Gastroesophageal sphincter (tissue), 3 donors: ENCODE measurements around the gene GALNT9.
"Not testable (repeated sequence)": the region's sequence is repeated elsewhere in the genome, so short reads cannot be mapped to it uniquely, and the experiment has no call there.

Experiments used
- CTCF ChIP-seq, 4 experiments: fragments of 200-600 bp in 2 of 4; fragments of 450-650 bp in 2 of 4; sonication (generic) in 1 of 4; IDR thresholded peaks; one replicate each; pipeline ENCODE4 v1.5.1; 2017 to 2019; ENCODE audit warnings: antibody characterized with exemption in 4 of 4, mild to moderate bottlenecking in 2 of 4, moderate library complexity in 2 of 4
- POLR2A ChIP-seq, 2 donors: fragments of 450-650 bp; IDR thresholded peaks; one replicate each; pipeline ENCODE4 v1.6.1; 2017; ENCODE audit warnings: antibody characterized with exemption in 2 of 2, mild to moderate bottlenecking in 2 of 2, moderate library complexity in 1 of 2
- POLR2AphosphoS5 ChIP-seq: sonication (generic); formaldehyde crosslinking; IDR thresholded peaks from one replicate; pipeline ENCODE4 v1.6.1; 2017; ENCODE audit warnings: antibody characterized with exemption

DNA sequence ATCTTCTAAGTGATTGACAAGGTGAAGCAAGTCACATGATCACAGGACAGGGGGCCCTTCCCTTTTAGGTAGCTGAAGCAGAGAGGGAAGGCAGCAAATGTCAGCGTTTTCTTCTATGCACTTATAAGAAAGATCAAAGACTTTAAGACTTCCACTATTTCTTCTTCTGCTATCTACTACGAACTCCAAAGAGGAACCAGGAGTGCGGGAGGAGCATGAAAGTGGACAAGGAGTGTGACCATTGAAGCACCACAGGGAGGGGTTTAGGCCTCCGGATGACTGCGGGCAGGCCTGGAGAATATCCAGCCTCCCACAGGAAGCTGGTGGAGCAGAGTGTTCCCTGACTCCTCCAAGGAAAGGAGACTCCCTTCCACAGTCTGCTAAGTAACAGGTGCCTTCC is 76.4 kb downstream of the GALNT9 start:
- TF ChIP-seq CTCF (IDR thresholded peaks at IDR 0.05); POLR2AphosphoS5; POLR2A (IDR thresholded peaks at IDR 0.05): not testable (repeated sequence)
